ENCODE results near the gene PFN3.

PFN3 gene

DNA sequence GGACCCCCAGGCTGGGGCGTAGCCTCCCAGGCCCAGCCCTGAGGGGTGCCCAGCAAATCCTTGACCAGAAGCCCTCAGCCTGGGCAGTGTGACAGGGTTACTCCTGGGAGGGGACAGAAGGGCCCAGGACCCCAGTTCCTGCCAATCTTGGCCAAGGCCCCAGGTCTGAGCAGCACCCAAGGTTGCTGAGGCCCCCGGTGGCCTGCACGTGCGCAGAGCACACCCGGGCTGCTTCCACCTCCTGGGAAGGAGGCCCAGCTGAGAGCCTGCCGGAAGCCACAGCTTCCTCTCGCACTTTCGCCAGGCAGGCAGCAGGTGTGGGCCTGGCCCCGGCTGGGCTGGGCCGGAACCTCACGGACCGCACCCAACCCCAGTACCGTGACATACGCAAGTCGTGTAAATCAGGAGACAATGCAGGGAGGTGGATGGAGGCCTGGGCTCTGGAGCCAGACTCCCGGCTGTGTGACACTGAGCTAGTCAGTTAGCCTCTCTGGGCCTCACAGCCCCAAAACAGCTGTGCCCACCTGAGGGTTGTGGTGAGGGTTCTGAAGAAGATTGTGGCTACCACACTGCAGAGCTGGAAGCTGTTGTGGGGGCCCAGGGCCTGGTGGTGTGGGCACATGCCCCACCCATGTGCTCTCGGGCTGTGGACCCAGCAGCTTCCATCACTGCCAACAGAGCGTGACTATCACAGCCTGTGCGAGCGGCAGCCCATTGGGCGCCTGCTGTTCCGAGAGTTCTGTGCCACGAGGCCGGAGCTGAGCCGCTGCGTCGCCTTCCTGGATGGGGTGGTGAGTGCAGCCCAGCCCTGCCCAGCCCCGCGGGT lies 31.1 kb upstream of the PFN3 start:
- no peak overlapping the region for H3K4me3 ChIP-seq (ENCODE audit: low read depth, low read length)
- TF ChIP-seq, protein P1, sequence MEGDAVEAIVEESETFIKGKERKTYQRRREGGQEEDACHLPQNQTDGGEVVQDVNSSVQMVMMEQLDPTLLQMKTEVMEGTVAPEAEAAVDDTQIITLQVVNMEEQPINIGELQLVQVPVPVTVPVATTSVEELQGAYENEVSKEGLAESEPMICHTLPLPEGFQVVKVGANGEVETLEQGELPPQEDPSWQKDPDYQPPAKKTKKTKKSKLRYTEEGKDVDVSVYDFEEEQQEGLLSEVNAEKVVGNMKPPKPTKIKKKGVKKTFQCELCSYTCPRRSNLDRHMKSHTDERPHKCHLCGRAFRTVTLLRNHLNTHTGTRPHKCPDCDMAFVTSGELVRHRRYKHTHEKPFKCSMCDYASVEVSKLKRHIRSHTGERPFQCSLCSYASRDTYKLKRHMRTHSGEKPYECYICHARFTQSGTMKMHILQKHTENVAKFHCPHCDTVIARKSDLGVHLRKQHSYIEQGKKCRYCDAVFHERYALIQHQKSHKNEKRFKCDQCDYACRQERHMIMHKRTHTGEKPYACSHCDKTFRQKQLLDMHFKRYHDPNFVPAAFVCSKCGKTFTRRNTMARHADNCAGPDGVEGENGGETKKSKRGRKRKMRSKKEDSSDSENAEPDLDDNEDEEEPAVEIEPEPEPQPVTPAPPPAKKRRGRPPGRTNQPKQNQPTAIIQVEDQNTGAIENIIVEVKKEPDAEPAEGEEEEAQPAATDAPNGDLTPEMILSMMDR (IDR thresholded peaks at IDR 0.05; ENCODE audit: low read depth, low read length) = no peak

DNA sequence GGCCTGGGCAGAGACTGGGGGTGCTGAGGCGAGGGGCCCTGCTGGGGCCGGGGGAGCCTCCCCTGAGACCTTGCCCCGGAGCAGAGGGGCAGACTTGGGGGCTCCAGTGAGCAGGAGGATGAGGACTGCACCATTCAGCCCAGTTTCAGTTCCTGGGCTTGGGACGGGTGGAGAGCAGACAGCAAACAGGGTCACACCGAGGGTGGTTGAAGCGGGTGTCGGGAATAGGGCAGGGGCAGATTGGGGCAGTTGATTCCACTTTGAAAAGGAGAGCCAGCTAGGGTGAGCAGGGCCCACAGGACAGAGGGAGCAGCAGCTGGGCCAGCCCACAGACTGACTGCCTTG lies 30.5 kb upstream of the PFN3 start:
- TF ChIP-seq, protein P1 (IDR thresholded peaks at IDR 0.05; ENCODE audit: low read depth, low read length) = no peak
- H3K4me3 ChIP-seq (ENCODE audit: low read depth, low read length) = no peak overlapping the region

DNA sequence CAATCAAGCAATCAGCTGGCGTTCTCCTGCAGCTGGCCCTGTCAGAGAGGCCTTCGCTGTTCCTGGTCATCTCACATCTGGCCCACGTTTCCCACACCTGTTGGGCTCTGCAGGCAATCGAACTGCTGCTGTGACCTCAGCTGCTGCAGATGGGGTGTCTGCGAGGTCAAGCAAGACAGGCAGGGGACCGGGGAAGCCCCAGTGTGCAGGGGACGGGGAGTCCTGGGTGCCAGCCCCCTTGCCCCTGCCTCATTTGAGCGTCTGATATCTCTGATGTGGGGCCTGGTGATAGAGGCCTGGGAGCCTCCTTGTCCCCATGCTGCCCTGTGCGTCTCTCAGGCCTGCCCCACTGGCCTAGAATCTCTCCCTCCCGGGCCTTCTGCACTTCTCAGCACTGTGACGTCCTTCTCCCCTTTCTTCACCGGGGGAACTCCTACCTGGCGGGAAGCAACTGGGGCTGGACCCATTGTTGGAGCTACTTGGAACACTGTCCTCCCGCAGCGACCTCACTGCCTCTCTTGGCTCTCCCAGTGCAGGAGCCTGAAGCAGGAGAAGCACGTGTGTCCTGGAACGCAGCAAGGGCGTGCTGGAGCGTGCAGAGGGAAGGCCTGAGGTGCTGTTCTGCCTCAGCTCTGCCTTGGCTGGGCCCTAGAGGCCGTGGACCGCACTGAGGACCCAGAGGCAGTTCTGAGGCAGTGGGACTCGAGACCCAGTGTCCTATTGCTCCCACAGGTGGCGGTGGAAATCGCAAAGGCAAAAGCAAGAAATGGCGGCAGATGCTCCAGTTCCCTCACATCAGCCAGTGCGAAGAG lies 29.9 kb upstream of the PFN3 start:
- TF ChIP-seq, protein P1 (IDR thresholded peaks at IDR 0.05; ENCODE audit: low read depth, low read length) = no peak
- no peak overlapping the region for H3K4me3 ChIP-seq (ENCODE audit: low read depth, low read length)

DNA sequence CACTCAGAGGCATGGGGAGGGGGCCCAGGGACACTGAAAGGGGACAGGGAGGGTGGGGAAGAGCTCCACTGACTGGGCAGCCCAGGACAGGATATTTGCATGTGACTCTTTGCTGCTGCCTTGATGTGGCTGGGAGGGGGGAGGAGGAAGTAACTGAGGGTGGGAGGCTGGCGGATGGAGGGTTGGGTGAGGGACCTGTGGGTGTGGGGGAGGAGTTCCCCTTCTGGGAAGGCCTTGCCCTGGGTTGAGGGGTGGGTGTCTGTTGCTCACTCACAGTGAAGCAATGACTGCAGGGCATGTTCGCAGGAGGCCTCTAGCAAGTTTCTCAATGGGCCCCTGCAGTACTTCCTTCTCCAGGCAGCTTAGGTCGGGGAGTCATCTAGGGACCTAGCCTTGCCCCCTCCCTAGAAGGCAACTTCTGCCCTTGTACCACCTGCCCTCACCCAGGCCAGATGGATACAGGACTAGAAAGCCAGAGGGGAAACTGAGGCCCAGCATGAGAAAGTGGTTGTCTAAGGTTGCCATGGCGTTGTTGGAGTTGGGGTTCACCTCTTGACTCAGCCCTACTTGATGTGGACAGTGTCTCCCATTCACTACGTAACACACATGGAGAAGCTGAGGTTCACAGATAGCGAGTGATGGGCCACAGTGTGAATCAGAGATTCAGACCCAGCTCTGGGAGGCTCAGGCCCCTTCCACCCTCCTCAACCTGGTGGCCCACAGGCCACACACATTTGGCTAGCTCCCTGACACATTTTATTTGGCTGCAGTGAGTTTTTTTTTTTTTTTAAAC lies 29.0 kb upstream of the PFN3 start:
- TF ChIP-seq, protein P1 (IDR thresholded peaks at IDR 0.05; ENCODE audit: low read depth, low read length) = no peak
- no peak overlapping the region for H3K4me3 ChIP-seq (ENCODE audit: low read depth, low read length)

DNA sequence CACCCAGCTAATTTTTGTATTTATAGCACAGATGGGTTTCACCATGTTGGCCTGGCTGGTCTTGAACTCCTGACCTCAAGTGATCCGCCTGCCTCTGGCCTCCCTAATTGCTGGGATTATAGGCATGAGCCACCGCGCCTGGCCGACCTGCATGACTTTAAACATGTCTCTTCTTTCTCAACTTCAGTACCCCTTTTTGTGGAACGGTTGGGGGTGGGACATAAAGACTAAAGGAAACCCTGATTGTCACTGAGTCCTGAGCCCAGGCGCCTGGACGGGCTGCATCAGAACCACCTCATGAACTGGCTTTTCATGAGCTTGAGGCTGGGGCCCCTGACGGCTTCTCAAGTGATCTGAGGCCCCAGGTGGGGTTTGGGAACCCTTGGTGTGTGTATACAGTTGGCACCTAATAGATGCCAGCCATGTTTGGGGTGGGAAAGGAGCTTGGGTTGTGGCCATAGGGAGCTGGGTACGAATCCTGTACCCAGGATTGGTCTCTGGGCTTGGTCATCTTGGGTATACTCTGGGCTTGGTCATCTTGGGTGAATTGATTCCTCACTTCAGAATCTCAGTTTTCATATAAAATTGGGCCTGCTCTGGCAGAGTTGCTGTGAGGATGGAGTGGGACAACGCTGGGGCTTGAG lies 28.2 kb upstream of the PFN3 start:
- H3K4me3 ChIP-seq (ENCODE audit: low read depth, low read length) = no peak overlapping the region
- TF ChIP-seq, protein P1 (IDR thresholded peaks at IDR 0.05; ENCODE audit: low read depth, low read length) = no peak

DNA sequence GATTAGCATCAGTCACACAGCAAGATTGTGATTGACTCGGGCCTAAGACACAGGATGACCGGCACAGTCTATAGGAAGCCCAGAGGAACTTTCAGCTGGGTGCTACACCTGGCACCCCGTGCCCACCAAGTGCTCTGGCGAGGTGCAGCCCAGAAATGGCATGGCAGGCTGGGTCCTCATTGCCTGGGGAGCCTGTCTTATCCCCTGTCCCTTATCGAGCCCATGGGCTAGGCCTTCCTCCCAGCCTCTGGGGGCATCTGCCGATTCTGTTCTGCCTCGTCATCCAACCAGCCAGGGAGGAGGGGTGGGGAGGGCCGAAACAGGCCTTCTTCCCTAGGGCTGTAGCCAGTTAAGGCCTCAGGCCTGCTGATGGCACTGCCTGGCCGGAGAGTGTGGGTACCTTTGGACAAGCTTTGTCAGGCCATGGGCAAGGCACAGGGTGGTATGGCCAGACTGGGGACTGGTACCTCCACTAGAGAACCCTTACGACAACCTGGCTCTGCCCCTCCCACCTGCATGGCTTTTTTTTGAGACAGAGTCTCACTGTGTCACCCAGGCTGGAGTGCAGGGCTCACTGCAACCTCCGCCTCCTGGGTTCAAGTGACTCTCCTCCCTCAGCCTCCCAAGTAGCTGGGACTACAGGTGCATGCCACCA lies 27.6 kb upstream of the PFN3 start:
- TF ChIP-seq, protein P1 (IDR thresholded peaks at IDR 0.05; ENCODE audit: low read depth, low read length) = no peak
- H3K4me3 ChIP-seq (ENCODE audit: low read depth, low read length) = peak overlapping the region; percentile 84

All from WI38 (cell line).